HG03558 (cell line): ENCODE measurements around the gene KDM6A.
"Not testable (repeated sequence)": the region's sequence is repeated elsewhere in the genome, so short reads cannot be mapped to it uniquely, and the experiment has no call there.

Source experiments
- ATAC-seq: cut with Tn5 transposase; IDR thresholded peaks from one replicate; pipeline ENCODE4 v1.9.1; 2021; ENCODE audit warnings: moderate number of reproducible peaks; ENCODE audit not compliant: unreplicated experiment; ENCODE audit errors: extremely low read depth

Gene KDM6A

DNA sequence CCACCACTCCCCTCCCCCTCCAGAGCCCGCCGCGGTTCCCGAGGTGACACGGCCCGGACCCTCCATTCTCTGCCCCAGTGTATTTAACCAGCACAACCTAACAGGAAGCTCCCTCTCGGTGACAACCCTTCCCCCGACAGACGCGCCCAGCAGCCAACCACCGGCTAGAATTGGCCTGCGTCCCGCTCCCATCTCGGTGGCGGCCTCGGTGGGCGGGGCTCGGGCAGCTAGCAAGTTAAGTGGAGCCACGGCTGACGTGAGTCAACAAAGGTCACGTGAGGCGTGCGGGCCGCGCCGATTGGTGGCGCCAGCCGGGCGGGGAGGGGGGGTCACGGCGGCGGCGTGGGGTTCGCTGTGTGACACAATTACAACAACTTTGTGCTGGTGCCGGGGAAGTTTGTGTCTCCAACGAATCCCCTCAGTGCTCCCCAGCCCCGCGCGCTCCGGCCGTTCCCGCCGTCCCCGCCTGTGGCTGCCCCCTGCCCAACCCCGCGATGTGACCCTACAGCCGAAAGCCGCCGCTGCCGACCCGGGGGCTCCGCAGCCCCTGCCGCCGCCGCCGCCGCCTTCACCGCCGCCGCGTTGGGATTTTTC is at the start of gene KDM6A:
Gene KDM6A, plus strand, starts transcription at position 368 of the 594 bp plus-strand sequence. CDS start 364 bp downstream, outside the sequence.
- peak; percentile 80 for ATAC-seq

DNA sequence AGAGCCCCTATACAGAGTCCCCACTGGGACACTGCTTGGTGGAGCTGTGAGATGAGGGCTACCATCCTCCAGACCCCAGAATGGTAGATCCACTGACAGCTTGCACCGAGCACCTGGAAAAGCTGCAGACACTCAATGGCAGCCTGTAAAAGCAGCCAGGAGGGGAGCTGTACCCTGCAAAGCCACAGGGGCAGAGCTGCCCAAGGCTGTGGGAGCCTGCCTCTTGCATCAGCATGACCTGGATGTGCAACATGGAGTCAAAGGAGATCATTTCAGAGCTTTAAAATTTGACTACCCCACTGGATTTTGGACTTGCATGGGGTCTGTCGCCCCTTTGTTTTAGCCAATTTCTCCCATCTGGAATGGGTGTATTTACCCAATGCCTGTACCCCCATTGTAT is 49.8 kb upstream of the KDM6A start:
- not testable (repeated sequence) for ATAC-seq

GRCh38 chrX:44828008-44828605 is 44.9 kb upstream of the KDM6A start:
- no peak for ATAC-seq

DNA sequence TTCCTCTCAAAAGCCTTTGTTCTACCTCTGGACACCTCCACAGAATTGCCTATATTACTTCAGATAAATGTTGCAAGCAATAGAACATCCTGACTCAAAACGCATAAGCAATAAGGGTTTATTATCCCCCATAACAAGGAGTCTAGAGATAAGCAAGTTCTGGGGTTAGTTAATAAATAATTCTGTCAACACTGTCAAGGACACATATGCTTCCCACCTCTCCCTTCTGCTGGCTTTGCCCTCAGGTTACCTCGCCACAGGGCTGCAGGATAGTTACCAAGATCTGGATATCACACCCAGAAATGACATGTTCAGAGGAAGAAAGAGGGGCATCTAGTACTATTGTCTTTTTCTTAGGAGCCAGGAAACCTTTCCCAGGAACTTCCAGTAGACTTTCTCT is 43.2 kb upstream of the KDM6A start:
- ATAC-seq = no peak

- ATAC-seq = no peak
Observed at GRCh38 chrX:44842550-44843317, 30.3 kb upstream of the KDM6A start.

DNA sequence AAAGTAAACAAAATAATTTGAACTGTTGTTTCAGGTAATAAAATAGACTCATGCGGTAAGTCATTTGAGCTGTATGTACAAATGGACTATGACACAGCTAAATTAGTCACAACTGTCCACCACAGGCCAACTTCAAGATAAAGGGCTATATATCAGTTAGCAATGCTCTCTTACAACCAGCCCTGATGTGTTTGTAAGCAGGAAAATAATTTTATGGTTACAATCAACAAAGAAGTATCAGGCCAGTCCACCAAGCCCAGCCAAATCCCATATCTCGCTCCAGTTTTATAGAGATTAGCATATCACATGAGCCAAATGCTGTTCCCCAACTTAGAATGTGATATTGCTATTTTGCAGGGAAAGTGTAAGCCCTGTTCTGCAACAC is 29.7 kb upstream of the KDM6A start:
- ATAC-seq = no peak

DNA sequence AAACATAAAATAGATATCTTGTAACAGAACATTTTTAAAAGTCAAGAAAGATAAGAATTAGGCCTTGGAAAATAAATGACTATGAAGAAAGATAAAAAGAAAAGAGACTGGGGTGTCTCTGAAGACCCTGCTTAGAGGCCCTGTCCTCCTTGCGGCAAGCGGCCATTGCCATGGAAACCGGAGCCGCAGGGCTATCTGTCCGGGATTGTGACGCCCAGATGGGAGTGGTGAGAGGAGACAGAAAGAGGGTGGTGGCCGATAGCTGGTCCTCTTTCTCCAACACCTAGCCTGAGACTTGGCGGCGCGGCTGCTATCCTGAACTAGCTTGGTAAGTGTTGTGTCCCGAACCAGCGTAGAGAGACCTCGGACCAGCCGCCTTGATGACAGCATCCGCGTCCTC is 29.2 kb upstream of the KDM6A start, which contains the start of gene DUSP21:
Gene DUSP21, plus strand, starts transcription at position 269 of the 400 bp plus-strand sequence. Its CDS starts 112 bp downstream, at position 381.
- no peak for ATAC-seq

GRCh38 chrX:44844204-44844603 is 28.8 kb upstream of the KDM6A start:
- no peak for ATAC-seq

GRCh38 chrX:44850891-44851290 is 22.1 kb upstream of the KDM6A start:
- ATAC-seq = not testable (repeated sequence)

DNA sequence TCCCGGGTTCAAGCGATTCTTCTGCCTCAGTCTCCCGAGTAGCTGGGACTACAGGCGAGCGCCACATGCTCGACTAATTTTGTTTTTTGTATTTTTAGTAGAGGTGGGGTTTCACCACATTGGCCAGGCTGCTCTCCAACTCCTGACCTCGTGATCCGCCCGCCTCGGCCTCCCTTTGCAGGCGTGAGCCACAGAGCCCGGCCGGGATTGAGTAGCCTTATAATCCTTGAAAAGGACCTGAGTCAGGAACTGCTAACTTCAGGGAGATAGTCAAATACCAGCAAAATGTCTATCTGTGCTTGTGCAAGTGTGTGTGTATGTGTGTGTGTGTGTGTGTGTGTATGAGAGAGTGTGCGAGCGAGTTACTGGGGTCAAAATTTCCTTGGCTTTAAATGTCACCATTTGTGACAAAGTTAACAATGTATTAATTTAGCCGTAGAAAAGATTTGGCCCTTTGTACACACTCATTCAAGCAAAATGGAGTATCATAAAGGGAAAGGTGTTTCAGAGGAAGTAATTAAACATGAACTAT is 1.8 kb upstream of the KDM6A start:
- no peak for ATAC-seq

DNA sequence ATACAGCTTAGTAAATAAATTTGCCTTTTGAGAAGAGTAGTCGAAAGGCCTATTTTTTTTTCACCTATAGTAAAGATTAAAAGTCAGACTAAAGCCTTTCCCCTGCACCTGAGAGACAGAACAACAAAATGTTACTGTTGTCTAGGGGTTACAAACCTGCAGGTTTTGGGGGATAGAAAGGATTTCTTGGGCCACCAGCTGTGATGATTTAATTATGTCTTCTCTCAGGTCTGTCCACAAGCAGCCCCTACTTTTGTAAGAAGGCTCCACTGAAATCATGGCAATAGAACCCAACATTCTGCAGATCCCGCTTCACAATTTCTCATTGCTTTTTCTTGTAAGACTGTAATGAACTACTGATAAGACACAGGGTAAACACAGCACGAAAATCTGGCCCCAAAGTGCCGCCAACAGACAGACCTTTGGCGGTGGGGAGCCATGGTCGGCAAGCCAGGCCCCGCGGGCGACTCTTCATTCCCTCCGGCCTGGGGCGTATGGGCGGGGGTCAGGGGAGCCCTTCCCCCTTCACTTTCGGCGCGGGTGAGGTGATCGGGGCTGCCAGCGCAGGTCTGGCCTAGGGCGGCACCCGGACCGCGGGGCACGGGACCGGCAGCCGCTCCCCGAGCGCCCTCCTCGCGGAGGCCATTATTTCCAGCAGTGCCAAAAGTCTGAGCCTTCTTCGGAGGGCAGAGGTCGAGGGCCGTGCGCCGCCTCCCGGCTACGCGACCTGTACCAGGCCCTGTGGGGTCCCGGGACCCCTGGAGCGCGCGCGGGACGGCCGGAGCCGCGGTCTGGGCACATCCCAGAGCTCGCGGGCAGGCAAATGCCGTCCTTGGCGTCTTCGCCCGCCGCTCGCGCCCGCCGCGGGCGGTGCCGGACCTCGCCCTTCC is 812 bp upstream of the KDM6A start:
- ATAC-seq = peak; percentile 7

GRCh38 chrX:44873415-44874276 is 658 bp downstream of the KDM6A start:
- no peak for ATAC-seq

GRCh38 chrX:44874420-44875184 is 1.6 kb downstream of the KDM6A start:
- ATAC-seq = no peak

- no peak for ATAC-seq
Observed at GRCh38 chrX:44875185-44875489, 2.1 kb downstream of the KDM6A start.

- ATAC-seq = no peak
Observed at GRCh38 chrX:44876086-44876485, 3.1 kb downstream of the KDM6A start.

GRCh38 chrX:44876767-44877166 is 3.8 kb downstream of the KDM6A start:
- no peak for ATAC-seq

GRCh38 chrX:44878780-44879179 is 5.8 kb downstream of the KDM6A start:
- ATAC-seq = no peak

- ATAC-seq = no peak
Observed at GRCh38 chrX:44881549-44881948, 8.6 kb downstream of the KDM6A start.

DNA sequence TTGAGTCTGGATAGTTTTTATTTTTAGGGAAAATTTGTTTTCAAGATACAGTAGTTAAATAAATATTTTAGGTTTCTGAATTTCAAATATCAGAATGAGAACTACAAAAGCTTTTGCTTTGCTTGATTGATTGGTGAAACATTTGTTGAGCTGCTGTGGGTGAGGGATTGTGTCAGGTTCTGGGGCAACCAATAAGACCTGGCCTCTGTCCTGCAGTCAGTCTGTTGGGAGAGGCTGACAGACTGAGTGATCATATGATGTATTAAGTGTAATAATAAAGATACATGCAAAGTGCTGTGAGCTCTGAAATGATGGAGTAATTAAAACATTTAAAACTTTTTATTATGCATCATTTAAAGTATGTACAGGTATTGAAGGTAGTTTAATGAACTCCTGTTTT is 9.6 kb downstream of the KDM6A start:
- no peak for ATAC-seq
